HG03378 (cell line): Measurements from ENCODE around the gene KCNG1.

Experiments used
- ATAC-seq: cut with Tn5 transposase; IDR thresholded peaks from one replicate; pipeline ENCODE4 v1.9.1; 2021; ENCODE audit warnings: mild to moderate bottlenecking, moderate library complexity; ENCODE audit not compliant: unreplicated experiment

Gene KCNG1

GRCh38 chr20:51036226-51036625 is 13.3 kb upstream of the KCNG1 start:
- ATAC-seq: no peak

GRCh38 chr20:51034988-51035656 is 12.2 kb upstream of the KCNG1 start:
- ATAC-seq: no peak

DNA sequence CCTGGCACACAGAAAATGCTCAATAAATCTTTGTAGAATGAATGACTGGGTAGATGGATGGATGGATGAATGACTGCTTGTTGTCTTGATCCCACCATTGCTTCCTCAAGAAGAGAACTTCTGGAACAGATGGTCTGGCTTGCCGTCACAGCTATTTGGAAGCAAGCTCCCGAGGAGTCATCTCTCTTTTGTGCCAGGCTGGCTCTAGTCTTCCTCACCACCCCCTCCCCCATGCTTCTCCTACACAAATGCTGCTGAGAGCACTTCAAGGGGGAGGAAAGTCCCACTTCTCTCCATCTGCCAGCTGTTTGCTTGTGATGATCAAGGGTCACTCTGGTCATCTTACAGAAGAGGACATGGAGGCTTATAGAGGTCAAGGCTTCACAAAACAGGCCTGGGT is 11.6 kb upstream of the KCNG1 start:
- ATAC-seq: no peak

GRCh38 chr20:51029963-51030920 is 7.3 kb upstream of the KCNG1 start:
- no peak for ATAC-seq

DNA sequence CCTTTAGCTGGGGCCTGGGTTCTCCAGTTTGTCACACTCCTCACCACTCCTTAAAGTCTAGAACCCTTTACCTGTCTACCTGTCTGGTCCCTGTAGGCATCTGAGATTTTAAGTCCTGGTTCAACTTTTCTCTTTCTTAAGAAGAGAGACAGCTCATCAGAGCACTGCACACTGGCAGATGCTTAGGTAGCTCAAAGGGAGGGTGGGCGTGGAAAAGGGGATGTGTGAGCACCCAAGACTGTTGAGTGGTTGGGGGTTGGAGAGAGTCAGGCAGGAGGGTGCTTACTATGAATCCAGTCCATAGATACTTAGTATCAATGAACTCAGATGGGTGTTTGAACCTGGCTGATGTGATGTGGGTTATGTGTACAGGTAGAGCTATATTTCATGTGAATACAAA is 6.6 kb upstream of the KCNG1 start:
- ATAC-seq: no peak

DNA sequence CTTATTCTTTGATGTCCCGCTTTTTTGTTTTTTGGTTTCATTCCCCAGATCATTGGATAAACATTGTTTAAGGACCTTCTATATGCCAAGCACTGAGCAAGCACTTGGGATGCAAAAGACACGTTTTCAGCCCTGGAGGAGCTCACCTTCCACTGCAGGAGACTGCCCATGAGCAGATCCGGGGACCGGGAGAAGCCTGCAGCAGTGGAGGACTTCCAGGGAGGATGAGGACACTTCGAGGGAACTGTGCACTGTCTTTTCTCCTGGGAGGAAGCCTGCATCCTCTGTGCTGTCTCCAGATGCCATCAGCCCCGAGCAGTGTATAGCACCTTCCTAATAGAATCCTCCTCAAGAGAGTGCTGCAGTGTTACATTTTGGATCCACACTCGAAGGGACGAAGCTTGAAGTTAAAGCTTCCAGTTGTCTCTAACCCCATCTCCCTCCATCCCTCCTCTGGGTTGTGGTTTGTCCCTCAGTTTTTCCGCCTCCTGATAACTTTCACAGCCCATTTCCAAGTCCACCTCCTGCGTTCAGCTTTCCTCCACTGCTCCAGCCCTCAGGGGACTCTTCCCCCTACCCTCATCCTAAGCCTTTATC is 5.8 kb upstream of the KCNG1 start:
- ATAC-seq: no peak

GRCh38 chr20:51027035-51027795 is 4.3 kb upstream of the KCNG1 start:
- ATAC-seq: no peak

DNA sequence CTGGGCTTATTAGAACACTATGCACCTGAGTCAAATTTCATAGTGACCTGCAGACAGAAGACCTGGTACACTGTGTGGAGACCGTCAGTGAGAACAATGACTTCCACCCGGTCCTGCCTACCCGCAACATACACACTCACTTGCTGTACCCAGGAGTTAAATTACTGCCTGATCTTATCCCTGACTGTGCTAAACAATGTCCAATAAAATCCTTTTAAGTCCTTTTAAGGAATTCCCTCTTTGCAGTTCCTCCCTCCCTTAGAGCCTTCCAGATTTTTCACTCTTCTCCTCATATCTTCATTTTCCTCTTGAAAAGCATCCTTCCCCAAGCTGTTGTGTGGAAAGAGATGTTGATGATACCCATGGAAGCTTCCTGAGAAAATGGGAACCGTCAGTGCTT is 3.4 kb upstream of the KCNG1 start:
- no peak for ATAC-seq

DNA sequence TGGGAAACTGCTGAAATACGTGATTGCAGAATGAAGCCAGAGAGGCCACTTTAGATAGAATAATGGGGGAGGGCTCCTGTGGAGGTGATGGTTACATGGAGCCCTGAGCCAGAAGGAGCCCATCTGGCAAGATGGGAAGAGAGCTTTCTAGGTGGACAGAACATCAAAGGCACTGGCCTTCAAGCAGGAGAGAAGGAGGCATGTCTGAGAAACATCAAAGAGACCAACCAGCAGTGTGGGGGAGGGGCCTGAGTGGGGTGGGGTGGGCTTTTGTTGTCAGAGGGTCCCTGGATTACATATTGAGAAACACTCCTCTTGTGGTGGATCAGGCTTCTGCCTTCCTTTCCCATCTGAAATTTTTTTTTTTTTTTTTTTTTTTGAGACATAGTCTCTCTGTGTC is 1.9 kb upstream of the KCNG1 start:
- no peak for ATAC-seq

- ATAC-seq: no peak
Observed at GRCh38 chr20:51023617-51024155, 779 bp upstream of the KCNG1 start.

- ATAC-seq: no peak
Observed at GRCh38 chr20:51022227-51022802, 592 bp downstream of the KCNG1 start.

DNA sequence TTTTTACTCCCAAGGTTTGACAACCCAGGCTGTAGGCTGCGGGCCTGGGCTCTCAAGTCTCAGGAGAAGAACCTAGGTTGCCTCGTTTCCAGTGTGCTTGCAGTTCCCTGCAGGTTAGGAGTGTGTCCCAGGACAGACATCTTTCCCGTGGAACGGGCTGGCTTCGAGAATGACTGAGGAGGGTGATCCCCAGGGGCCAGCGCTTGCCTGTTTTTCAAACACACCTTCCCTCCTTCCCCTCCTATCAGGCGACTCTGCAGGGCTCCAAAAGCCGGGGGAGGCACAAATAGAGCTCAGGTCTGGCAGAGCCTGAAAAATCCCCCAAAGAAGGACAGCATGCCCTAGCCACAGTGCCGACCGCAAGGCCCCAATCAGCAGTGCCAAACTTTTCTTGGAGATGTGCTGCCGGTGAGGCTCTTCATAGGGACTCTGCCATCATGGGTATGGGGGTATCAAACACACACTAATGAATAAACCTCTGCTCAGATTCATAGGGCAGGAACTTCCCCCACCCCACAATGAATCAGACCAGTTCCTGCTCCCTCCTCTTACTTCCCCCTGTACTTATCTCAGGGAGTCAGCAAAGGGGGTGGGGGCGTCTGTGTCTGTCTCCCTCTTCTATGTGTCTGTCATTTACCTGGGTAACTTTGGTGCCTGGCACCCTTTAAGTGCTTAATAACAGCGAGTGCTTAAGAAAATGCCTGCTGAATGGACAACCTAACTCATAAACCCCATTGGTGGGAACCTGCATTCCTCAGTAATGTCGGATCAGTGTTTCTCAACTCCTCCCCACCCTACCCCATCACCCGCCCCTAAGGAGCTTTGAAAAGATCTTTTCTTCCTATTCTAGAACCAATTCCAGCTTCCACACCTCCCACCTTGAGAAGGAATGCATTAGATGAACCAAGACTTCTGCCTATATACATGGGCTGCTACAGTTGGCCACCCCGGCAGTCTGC is 1.6 kb downstream of the KCNG1 start:
- no peak for ATAC-seq

DNA sequence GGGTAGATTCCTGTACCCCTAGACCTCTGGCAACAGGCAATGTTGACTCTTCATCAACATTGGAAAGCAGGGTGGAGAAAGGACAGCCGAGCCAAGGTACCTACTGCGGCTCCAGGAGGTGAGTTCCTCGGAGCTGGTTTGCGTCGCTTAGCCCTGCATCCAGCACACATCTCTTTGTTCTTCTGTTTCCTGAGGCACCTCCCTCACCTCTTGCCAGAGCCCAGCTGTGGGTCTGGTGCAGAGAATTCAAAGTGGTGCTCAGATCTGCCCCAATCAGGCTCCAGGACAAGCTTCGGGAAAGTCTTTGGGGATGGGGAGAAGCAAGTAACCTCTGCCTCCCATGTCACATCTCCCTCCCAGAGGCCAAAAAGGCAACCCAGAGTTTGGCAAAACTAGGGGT is 2.2 kb downstream of the KCNG1 start:
- ATAC-seq: no peak

DNA sequence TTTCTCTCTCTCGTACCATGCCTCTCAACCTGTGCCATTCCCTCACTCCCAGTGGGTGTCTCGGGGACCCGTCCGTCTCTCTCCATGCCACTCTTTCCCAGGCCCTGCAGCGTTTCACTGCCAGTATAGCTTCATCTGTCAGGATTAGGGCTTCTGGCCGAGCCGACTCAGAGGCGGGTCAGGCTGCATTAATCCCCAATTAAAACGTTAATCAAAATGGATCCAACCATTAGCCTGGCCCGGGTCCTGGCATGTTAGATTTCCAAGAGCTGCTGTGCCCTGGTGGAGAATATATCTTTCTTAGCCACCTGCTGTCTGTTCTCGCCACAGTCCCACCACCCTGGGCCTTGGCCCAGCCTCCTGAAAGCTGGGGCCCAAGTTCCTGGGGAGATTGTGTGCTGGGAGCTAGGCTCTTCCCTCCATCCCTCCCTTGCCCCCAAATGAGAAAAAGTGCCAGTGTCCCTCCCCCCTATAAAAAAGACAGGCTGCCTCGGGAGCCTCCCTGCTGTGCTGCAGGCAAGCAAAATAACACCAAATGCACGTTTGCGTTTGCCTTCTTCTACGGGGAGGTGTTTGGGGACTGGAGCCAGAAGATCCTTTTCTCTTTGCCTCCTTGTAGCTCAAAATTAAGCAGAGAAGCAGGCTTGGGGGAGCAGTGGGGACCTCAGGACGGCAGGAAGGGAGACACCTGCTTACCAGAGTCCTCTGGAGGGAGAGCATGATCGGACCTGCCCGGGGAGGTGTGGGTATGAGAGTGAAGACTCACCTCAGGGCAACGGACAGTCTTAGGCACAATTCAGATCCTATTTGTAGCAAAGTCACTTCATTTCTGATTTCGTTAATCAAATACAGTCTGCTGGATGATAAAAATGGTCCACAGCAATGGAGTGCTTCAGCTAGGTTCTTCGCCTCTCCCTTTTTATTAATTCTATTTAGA is 3.0 kb downstream of the KCNG1 start:
- no peak for ATAC-seq

DNA sequence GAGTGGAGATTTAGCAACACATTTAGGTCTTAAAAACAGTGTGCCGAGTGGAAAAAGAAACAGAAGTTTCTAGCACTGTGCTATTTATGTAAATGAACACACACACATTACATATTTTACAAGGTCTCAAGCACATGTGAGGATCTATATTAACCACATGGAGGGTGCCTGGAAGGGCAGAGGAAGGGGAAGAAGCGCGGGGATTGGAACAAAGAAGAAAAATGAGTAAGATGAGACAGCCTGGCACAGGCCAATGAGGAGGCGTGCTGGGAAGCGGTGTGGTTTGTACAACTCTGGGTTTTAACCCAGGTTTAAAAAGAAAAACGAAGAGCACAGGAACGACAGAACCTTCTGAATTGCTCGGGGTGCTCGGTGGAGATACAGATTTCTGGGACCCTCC is 5.7 kb downstream of the KCNG1 start:
- ATAC-seq: no peak

GRCh38 chr20:51016521-51016920 is 6.4 kb downstream of the KCNG1 start:
- ATAC-seq: no peak

DNA sequence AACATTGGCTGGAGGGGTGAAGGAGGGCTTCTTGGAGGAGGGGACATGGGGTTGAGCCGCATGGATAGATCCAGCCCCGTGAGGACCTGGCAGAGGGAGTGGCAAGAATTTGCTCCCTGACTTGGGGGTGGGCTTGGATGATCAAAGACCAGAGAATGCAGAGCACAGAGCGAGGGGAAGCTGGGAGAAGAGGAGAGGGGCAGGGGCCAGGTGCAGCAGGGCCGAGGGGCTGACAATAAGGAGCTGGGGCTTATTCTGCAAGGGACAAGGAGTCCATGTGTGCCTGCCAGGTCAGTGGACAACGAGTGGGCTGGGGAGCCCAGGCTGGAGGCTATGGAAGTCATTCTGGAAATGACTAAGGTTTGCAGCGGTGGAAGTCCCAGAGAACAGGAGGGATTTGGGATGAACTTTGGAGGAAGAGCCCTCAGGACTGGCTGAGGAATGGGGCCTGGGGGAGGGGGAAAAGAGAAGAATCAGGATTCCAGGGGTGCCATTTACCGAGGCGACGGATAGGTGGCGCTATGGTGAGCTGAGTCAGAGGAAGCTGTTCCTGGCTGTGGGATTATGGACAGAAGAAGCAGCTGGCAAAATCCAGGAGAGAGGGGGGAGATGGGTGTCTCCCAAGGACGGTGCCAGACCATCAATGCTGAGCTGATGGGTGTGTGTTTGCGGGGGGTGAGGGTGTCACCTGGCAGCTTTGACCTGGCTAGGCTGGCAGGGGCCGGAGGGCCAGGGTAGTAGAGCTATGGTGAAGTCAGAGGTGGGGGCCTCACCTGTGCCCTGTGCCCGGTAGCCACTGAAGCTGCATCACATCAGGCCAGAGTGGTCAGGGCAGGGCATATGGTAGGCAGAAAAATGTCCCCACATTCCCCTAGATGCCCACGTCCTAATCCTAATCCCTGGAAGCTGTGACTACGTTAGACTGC is 7.8 kb downstream of the KCNG1 start:
- ATAC-seq: no peak
